NCI-H526 (cell line): Measurements from ENCODE around the gene PNO1.
"Not testable (repeated sequence)": the region's sequence is repeated elsewhere in the genome, so short reads cannot be mapped to it uniquely, and the experiment has no call there.

ENCODE experiments used
- DNase-seq, 2 experiments: peaks; one replicate each; lab custom pipeline; 2025; lab: John Stamatoyannopoulos, UW

Gene PNO1

DNA sequence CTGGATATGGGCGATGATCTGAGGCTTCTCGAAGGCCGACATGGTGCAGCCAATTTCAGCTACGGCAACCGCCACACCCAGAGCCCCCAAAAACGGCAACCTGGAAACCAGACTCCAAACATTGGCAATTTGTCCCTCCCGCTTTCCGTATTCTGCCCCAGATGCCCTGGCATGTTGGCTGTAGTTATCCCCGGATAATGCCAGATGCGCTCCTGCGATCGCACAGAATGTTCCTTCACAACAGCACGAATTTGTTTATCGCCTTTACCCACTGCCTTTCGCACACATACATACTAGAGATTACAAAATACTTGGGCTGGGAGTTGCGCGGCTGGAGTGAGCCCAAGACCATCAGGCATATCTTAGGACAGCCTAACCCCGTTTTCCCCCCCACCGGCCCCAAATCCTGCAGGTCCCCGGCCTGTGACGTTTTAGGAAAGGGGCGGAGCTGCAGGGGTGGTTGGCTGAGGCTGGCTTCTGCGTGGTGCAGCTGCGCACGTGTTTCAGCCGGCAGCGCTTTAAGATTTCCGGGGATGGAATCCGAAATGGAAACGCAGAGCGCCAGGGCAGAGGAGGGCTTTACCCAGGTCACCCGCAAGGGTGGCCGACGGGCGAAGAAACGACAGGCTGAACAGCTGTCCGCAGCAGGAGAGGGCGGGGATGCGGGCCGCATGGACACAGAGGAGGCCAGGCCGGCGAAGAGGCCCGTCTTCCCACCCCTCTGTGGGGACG is at the start of gene PNO1:
Gene PNO1, plus strand, starts transcription at position 487 of the 732 bp plus-strand sequence. Its CDS starts 47 bp downstream, at position 534.
- DNase-seq: peak; percentile 91 to 96

DNA sequence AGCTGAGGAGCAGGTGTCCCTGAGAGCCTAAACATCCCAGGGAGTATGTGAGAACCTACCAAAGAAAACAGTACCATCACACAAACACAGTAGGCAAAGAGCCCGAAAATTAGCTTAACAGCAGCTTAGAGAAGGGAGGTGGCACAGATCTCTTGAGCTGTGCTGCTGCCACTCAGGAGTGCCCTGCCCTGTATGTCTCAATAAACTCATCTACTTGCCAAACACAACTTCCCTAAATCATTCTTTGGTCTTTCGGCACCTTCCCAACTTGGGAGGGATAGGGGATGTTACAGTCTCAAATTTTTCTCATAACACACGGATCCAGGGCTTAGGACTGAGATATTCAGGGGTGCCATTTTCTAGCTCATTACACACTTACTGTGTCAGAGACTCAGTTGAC is 49.6 kb upstream of the PNO1 start:
- no peak for DNase-seq

DNA sequence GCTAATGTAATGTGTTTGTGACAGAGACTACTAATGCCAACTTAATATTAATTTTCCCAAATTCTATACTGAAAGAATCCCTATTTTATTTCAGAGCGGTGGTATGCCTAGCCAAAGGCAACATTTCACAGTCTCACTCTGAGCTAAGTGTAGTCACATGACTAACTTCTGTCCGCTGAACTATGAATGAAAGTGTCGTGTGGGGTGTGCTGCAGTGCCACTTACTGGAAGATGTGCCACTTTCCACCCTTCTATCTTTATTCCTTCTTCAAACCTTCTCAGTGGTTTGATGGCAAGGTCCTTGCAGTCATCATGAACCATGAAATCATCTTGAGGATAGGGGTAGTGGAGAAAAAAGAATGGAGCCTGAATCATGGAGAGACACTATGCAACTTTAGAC is 47.6 kb upstream of the PNO1 start:
- peak; percentile 18 to 51 for DNase-seq

DNA sequence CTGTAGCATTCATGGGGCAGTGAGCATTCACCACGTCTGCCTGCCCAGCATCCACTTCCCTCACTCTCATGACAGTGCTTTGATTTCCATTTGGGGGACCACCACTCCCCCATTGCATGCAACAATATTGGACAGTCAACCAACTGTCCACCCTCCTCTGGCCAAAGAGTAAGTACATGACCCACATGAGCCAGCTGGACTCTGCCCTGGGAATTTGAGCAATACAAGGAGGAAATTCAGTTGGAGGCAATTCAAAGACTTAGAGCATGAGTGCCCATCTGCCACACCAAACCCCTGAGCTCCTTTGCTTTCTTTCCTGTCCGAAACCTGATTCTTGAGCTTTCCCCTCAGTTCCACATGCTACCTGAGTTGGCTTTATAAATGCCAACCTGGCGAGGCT is 41.7 kb upstream of the PNO1 start:
- no peak for DNase-seq

DNA sequence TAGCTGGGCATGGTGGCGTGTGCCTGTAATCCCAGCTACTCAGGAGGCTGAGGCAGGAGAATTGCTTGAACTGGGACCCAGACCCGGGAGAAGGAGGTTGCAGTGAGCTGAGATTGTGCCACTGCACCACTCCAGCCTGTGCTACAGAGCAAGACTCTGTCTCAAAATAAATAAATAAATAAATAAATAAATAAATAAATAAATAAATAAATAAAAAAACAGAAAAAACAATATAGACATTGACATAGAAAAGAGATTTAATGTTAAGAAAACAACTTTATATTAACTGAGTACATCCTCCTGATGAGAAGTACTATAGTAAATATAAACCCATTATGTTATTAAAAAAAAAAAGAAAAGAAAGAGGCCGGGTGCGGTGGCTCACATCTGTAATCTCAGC is 39.8 kb upstream of the PNO1 start:
- DNase-seq: not testable (repeated sequence)

DNA sequence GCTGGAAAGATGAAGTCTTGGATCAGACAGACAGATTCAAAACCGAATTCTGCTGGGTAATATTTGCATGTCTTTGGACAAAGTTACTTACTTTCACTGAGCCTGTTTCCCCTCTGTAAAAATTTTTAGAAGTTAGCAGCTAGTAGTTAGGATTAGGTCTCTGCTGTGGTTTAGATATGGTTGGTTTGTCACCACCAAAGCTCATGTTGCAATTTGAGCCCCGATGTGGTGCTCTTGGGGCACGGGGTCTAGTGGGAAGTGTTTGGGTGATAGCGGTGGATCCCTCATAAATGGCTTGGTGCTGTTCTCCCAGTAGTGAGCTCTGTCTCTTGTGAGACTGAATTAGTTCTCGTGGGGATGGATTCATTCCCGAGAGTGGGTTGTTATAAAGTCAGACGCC is 38.9 kb upstream of the PNO1 start:
- DNase-seq: no peak

DNA sequence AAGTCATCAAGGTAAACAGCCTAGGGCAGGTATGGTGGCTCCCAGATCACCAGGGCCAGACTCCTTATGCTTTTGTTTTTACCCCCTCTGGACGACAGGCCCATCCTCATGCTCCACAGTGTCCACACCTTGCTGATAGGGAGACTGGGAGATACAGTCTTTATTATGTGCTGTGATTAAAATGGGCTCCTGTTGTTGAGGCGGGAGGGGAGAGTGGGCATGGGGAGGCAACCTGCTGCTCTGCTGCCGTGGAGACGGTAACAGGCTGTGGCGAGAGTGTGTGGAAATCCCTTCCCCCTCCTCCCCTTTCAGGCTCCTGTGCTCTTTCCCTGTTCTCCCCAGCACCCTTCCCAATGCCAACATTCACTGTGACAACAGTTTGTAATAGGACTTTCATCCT is 38.2 kb upstream of the PNO1 start:
- DNase-seq: no peak

DNA sequence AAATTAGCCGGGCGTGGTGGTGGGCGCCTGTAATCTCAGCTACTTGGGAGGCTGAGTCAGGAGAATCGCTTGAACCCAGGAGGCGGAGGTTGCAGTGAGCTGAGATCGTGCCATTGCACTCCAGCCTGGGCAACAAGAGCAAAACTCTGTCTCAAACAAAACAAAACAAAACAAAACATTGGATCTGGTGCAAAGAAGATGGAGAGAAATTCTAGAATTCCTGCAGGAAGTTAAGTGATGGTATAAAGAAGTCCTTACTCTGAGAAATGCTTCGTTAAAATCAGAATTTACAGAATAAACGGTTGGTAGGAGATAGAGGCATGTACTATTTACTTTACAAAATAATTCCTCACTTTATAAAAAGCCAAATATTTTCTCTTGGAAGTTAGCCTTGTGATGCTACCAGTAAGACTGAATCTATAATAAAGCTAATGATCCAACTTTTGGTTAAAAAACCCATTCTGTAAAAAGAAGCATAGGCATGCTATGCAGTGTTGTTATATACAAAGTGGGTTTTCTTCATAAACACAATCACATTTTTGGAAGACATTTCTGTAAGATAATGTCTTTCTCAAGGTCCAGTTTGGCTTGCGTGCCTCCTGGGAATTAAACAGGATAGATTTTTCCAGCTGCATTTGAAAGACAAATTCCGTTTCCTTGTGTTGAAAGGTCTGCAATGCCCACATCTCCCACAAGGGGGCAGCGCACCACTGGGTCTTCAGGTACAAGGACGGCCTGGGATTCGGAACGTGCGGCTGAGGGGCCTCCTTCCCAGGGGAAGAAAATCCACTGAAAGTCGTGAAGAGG is 35.6 kb upstream of the PNO1 start:
- DNase-seq: peak; percentile 76 to 91

DNA sequence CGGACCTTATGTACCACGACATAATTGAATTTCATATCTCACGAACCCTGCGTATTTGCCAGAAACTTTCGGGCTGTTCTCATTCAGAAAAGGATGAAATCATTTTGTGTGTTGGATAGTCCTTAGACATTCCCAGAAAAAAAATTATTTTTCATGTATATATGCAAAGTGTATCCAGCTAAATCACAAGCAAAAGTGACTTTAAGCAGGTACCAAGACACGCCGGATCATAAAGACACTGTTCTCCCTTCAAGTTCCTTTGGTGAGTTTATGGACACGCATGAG is 35.1 kb upstream of the PNO1 start:
- no peak for DNase-seq

DNA sequence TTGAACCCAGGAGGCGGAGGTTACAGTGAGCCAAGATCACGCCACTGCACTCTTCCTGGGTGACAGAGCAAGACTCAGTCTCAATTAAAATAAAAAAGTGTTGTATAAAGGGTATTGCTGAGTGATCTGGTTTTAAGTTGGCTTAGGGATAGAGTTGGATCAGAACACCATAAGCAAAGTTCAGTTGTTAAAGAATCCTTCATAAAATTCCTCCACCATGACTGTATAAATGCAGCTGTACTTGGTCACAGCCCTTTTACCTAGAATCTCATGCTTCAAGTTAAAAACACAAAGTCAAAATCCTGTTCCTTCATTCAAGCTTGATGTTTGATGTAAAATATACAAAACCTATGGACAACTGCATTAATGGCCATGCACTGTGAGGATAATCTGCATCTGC is 33.4 kb upstream of the PNO1 start:
- DNase-seq: no peak

DNA sequence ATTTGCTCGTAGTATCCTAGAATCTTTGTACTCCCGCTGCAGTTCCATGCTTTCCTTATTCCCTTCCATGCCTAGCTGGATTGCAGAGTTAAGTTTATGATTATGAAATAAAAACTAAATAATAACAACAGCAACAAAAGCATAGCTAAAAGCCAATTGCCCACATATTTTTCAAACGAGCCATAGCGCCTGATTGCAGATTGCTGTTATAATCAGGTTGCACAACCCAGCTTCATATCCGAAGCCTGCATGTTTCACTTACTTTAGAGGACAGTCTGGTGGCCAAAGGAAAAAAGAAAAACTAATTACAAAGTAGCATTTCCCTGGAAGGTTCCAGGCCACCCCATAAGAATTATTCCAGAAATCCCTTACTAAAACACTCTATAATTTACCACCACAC is 31.9 kb upstream of the PNO1 start:
- DNase-seq: no peak

DNA sequence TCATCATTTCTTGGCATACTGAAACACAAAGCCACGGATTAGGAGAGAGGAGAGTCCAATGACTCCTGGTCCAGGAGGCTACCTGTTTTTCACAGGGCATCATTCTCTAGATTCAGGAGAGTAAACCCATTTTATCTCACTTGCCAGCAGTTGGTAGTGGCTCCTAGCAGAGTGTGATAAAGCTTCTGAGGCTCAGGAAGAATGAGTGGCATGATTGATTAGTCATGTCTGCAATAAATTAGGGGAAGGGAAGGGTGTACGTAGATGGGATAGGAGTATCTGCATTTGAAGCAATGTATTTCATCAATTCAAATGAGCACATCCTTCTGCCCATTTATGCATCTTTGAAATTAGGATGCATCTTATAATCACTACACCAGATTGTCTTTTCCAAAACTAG is 31.1 kb upstream of the PNO1 start:
- no peak for DNase-seq

DNA sequence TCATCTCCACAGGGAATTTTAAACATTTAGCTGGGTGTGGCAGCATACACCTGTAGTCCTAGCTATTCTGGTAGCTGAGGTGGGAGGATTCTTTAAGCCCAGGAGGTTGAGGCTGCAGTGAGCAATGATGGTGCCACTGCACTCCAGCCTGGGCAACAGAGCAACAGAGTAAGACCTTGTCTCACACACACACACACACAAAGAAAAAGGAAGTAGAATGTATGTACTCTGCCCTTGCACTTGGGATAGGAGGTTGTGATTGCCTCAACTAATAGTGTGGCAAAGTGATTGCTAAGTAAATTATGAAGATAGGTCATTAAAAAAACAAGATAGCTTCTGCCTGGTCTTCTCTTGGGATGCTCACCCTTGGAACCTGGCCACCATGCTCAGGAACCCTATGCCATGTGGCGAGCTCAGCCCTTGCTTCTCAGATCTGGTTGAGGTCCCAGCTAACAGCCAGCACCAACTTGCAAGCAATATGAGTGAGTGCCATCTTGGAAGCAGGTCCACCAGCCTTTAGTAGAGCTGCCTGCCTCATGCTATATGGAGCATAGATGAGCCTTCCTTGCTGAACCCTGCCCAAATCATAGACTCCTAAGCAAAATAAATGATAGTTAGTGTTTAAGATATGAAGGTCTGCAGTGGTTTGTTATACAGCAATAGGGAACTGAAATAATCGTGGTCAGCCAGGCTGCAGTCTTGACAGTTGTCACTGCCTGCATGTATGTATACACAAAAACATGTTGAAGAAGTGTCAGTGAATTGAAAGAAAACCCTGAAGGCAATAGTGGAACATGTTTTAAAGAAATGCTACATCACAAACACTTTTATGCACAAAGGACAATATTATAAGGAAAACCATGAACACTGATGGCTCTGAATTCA is 30.1 kb upstream of the PNO1 start:
- DNase-seq: no peak

DNA sequence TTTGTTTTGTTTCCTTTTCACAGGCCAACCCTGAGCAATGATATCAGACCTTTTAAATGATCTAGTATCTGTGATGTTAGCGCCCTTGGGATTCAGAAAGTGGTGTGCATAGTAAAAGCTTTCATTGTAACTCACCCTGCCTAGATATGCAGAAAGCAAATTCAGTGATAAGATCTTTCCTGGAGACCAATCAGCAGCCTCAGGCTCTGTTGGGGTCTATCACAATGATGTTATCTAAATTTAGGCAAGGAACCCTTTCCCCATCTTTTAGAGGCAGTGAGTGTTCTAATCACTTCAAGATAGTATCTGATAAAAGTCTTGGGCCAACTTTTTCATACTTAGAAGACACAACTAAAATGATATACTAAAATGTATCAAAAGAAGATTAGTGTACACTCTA is 23.6 kb upstream of the PNO1 start:
- DNase-seq: peak; percentile 2 to 21

DNA sequence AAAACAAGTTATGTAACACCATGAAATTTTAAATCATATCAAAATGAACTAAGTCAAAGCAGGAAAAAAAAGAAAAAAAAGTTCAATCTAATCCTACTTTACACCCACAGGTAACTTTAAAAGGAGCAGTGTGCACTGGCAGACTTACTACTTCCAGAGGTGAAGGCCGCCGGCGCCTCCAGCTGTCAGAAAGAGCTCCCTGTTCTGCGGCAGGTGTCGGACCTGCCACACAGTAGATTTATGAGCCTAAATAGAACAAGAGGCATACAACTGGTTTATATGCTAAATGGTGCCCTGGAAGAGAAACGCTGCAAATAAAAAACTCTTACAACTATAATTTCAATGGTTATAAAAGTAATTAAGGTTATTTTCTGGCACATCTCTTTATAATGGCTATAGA is 23.1 kb upstream of the PNO1 start:
- DNase-seq: peak; percentile 19 to 45

DNA sequence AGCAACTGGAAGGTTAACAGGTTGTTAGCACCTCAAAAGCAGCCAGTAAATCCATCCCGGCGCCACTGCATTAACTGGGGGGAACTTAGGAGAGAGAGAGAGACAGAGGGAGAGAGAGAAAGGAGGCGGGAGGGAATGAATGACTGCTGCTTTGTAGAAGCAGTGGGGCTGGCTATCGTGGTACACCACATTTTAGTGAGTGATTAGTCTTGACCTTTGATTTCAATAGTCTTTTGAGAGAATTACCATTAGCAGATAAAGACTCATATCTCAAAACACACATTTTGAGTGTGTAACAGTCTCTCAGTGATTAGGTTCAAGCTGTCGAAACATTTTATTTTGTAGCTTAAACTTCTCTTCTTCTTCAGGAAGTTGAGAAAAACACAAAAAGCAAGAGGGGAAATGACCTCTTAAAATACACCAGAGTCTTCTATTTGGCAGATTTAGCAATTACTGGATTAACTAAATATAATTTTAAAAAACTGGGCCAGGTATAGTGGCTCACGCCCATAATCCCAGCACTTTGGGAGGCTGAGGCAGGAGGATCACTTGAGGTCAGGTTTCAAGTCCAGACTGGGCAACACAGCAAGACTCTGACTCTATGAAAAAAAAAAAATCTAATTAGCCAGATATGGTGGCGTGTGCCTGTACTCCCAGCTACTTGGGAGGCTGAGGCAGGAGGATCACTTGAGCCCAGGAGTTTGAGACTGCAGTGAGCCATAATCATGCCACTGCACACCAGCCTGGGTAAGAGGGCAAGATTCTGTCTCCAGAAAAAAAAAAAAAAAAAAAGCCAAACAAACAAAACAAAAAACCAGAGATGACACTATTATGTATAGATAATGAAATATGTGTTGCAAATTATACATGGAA is 22.0 kb upstream of the PNO1 start:
- no peak for DNase-seq

DNA sequence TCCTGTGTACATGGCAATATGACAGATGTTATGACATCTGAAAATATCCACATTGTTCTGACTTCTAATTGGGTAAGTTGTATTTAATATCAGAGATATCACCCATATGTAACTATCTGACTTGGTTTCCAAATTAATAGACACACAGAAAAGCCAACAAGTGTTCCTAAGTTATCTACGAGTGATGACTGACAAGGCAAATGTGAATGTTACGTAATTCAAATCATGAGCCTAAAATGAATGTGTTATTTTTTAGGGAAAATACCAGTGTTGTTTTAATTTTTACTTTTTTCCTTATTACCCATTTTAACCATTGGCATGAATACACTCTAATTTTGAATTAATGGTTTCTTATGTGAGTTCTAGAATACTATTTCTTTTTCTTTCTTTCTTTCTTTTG is 15.8 kb upstream of the PNO1 start:
- DNase-seq: no peak

DNA sequence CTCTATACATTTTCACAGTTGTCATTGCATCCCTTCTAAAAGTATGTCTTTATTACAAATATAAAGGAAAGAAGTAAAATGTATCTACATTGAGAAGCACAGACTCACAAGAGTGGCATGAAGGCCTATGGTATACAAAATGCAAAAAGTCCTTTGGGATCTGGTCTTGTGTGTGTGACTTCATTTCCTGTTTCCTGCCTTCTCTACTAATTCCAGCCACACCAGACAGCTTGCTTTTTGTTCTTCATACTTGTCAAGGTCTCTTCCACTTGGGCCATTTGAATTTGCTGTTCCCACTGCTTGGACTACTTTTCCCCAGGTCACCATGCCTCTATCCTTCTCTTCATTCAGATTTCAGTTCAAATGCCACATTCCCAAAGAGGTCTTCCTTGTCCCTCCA is 6.7 kb upstream of the PNO1 start:
- no peak for DNase-seq

DNA sequence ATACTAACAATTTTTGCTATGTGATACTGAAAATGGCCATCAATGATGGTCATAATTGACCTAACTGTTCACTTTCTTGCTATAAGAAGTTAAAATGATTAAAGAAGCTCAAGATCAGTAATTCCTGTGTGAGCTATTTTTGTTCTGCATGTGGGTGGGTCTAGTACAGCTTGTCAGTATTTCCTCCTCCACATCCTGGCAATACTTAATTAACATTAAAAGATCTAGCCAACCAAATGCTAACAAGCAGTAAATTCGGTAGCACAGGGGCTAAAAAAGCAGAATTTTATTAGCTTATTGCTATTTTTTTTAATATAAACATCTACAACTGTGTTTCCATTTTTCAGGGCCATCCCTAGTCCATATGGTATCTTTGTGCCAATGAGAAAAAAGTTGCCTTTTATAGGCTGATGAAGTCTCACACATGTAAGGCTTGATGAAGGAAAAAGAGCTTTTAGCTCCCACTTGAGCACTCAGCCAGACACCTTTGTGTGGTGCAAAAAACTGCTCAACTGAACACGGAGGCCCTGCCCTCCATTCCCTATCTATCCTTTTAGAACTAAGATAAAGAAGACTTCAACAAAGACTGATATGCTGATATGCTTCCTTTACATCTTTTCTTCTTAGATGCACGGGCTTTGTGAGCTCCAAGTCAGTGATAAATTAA is 4.9 kb upstream of the PNO1 start:
- no peak for DNase-seq

DNA sequence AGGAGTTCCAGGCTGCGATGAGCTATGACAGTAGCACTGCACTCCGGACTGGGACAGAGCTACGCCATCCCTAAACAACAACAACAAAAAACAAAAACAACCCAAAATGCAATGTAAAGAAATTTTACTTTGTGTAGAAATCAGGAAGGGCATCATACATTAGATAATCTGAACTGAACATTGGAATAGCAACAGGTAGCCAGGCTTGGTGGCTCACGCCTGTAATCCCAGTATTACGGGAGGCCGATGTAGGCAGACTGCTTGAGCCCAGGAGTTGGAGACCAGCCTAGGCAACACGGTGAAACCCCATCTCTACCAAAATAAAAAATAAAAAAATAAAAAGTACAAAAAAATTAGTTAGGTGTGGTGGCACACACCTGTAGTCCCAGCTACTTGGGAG is 2.1 kb upstream of the PNO1 start:
- DNase-seq: no peak

DNA sequence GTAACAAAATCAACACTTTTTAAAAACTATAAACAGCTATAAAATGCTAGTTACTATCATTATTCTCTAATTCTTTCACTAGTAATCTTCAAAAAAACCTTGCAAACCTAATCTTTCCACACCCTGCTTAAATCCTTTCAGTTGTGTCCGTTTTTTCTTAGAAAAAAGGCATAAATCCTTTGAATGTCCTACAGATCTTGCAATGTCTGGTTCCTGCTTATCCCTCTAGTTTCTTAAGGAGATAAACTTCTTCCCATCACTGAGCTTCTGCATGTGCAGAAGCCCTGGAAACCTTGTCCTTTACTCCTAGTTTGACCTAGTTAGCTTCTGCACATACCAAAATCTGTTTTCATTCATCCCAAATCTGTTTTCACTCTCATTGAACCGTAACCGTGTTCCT is 1.3 kb upstream of the PNO1 start:
- DNase-seq: no peak
